Upper lobe of right lung (tissue), 1 donor: ENCODE measurements around the gene ATG14. TPM values are rescaled to one million over a fixed set of nuclear protein-coding genes. Genes with fewer than 3 reads are reported as not detected.

Experiments
- ATAC-seq: fragments of 200-7000 bp; cut with Tn5 transposase; one replicate; pipeline ENCODE4 v1.9.1; 2020; ENCODE audit warnings: mild to moderate bottlenecking, moderate library complexity
- DNase-seq: peaks from one replicate; pipeline ENCODE4 v3.0.0-alpha.2; 2020
- H3K27ac ChIP-seq: fragments of 200-600 bp; one replicate; pipeline ENCODE4 v1.8.0; 2022
- H3K27me3 ChIP-seq: fragments of 200-600 bp; one replicate; pipeline ENCODE4 v1.8.0; 2022; ENCODE audit warnings: mild to moderate bottlenecking
- H3K36me3 ChIP-seq: fragments of 200-600 bp; one replicate; pipeline ENCODE4 v1.8.0; 2022
- H3K4me1 ChIP-seq: fragments of 200-600 bp; one replicate; pipeline ENCODE4 v1.8.0; 2022
- H3K4me3 ChIP-seq: fragments of 200-600 bp; one replicate; pipeline ENCODE4 v1.8.0; 2022; ENCODE audit warnings: mild to moderate bottlenecking
- H3K9me3 ChIP-seq: fragments of 200-600 bp; one replicate; pipeline ENCODE4 v1.8.0; 2022
- intact Hi-C: fragments of 100-400 bp; cut with DNase I; formaldehyde crosslinking; loops from one replicate; pipeline ENCODE4 v1.11.0; 2022
- total RNA-seq: library from RNA; stranded (reverse); fragmentation: NEBNext Ultra II Directional; extraction: Animal tissue kit (Norgen Biotek cat#: 25700); gene quantifications from one replicate; pipeline ENCODE4 v1.2.1, GENCODE V29; 2021
- TF ChIP-seq, protein P1 (sequence below): fragments of 200-600 bp; IDR thresholded peaks from one replicate; pipeline ENCODE4 v1.8.0; 2022; ENCODE audit warnings: antibody characterized with exemption
- donor health status: DM: no; HTN: yes; CAD: no; lungs with severe emphysema.

ATG14 gene
- total RNA-seq, 1 donor from 2014 or later, result 10.3 TPM

- Histone ChIP-seq H3K9me3 (no peaks in the 10 kb centered on the region), H3K4me1 (peaks cover 11% of the 10 kb centered on the region), H3K36me3 (no peaks in the 10 kb centered on the region), H3K4me3 (no peak overlapping the region), H3K27ac (no peak overlapping the region), H3K27me3 (no peaks in the 10 kb centered on the region)
- intact Hi-C loops, result no loop called here
- TF ChIP-seq, protein P1, sequence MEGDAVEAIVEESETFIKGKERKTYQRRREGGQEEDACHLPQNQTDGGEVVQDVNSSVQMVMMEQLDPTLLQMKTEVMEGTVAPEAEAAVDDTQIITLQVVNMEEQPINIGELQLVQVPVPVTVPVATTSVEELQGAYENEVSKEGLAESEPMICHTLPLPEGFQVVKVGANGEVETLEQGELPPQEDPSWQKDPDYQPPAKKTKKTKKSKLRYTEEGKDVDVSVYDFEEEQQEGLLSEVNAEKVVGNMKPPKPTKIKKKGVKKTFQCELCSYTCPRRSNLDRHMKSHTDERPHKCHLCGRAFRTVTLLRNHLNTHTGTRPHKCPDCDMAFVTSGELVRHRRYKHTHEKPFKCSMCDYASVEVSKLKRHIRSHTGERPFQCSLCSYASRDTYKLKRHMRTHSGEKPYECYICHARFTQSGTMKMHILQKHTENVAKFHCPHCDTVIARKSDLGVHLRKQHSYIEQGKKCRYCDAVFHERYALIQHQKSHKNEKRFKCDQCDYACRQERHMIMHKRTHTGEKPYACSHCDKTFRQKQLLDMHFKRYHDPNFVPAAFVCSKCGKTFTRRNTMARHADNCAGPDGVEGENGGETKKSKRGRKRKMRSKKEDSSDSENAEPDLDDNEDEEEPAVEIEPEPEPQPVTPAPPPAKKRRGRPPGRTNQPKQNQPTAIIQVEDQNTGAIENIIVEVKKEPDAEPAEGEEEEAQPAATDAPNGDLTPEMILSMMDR, result no peak
- DNase-seq (no peak), ATAC-seq (no peak)
Measured at GRCh38 chr14:55451950-55452349, 40.3 kb upstream of the ATG14 start.

DNA sequence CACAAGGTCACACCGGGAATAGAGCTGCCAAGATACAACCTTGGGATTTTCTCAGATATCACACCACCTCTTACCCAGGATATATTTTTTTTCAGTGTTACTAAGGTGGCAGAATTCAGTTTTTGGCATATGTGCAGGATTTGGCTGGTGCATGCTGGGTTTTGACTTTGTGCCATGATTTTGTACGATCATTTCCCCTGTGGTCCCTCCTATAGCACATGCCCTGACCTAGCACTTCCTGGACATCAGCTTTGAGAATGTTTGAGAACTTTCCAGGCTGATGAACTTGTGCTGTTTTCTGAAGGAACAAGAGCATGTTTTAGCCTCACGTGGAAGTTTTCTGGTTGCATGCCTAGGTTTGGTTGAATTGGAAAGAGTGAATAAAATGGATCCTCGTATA lies 39.8 kb upstream of the ATG14 start:
- DNase-seq (no peak), ATAC-seq (no peak)
- Histone ChIP-seq H3K4me3 (no peak overlapping the region), H3K27ac (no peak overlapping the region), H3K36me3 (no peaks in the 10 kb centered on the region), H3K4me1 (peaks cover 11% of the 10 kb centered on the region), H3K9me3 (no peaks in the 10 kb centered on the region), H3K27me3 (no peaks in the 10 kb centered on the region)
- intact Hi-C loops, result no loop called here
- TF ChIP-seq, protein P1, result no peak

DNA sequence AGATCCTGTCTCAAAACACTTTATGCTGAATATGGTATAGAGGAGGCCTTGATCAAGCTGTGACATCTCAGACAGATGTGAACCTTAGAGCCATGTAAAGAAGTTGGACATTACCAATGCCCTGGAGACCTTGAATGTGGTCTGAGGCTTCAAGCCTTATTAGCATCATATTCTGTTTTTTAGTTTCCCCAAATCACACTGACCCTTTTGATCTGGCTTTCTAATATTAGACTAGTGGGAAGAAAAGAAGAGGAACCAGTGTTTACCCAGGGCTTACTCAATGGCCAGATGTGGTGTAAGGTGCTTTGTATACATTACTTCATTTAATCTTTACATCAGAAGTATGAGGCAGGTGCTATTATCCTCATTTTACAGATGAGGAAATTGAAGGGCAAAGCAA lies 39.4 kb upstream of the ATG14 start:
- Histone ChIP-seq H3K4me1 (peaks cover 11% of the 10 kb centered on the region), H3K27ac (no peak overlapping the region), H3K4me3 (no peak overlapping the region), H3K9me3 (no peaks in the 10 kb centered on the region), H3K27me3 (no peaks in the 10 kb centered on the region), H3K36me3 (no peaks in the 10 kb centered on the region)
- intact Hi-C loops, result no loop called here
- ATAC-seq (no peak), DNase-seq (no peak)
- TF ChIP-seq, protein P1, result no peak

DNA sequence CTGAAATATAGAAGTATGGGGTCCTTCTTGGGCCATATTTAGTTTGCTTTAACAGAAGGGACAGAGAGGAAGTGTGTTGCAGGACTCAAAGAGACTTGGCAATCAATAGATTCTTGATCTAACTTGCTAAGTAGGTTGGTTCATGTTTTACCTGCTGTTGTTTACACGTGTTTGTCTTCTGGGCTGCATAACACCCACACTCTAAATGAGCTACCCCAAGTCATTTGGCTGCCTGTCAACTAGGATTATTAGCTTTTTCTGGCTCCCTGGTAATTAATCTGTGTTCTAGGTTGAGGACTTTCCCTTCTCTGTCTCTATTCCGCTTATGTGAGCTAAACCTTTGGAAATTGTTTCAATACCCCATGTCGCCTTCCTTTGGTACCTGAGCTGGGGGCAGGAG lies 38.9 kb upstream of the ATG14 start:
- TF ChIP-seq, protein P1, result no peak
- Histone ChIP-seq H3K27ac (no peak overlapping the region), H3K36me3 (no peaks in the 10 kb centered on the region), H3K4me1 (peaks cover 11% of the 10 kb centered on the region), H3K9me3 (no peaks in the 10 kb centered on the region), H3K4me3 (no peak overlapping the region), H3K27me3 (no peaks in the 10 kb centered on the region)
- no peak for ATAC-seq
- DNase-seq, result no peak
- intact Hi-C loops, result no loop called here

- no peak for DNase-seq
- Histone ChIP-seq H3K27ac (no peak overlapping the region), H3K27me3 (no peaks in the 10 kb centered on the region), H3K36me3 (no peaks in the 10 kb centered on the region), H3K9me3 (no peaks in the 10 kb centered on the region), H3K4me1 (peaks cover 11% of the 10 kb centered on the region), H3K4me3 (no peak overlapping the region)
- intact Hi-C loops, result no loop called here
- TF ChIP-seq, protein P1, result no peak
- no peak for ATAC-seq
Measured at GRCh38 chr14:55450124-55450523, 38.5 kb upstream of the ATG14 start.

DNA sequence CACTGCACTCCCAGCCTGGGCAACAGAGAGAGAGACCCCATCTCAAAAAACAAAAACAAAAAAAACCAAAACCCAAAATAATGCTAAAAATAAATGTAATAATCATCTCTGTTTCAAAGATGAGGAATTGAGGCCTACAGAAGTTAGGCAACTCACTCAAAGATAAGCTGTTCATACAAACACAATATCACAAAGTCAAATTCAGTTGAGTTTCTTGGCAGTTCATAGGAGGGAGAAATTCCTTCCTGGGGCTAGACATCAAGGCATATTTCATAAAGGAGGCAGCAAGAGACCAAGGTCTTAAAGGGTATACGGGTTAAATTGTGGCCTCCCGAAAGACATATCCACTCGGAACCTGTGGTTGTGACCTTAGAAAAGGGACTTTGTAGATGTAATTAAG lies 37.5 kb upstream of the ATG14 start:
- intact Hi-C loops, result no loop called here

More for the DNA sequence above, 37.5 kb upstream of the ATG14 start:
- TF ChIP-seq, protein P1, result no peak
- H3K27me3 ChIP-seq, result no peaks in the 10 kb centered on the region
- H3K27ac ChIP-seq, result no peak overlapping the region
- DNase-seq, result no peak
- no peaks in the 10 kb centered on the region for H3K9me3 ChIP-seq
- no peaks in the 10 kb centered on the region for H3K36me3 ChIP-seq
- H3K4me3 ChIP-seq, result no peak overlapping the region
- peaks cover 3% of the 10 kb centered on the region for H3K4me1 ChIP-seq
- ATAC-seq, result no peak
